Right lobe of liver (tissue), 6 donors: ENCODE data around the gene KIFC3. TPM values are rescaled to one million over a fixed set of nuclear protein-coding genes. Genes with fewer than 3 reads are reported as not detected.
"Not testable (repeated sequence)": the region's sequence is repeated elsewhere in the genome, so short reads cannot be mapped to it uniquely, and the experiment has no call there.

Experiments used
- ATAC-seq, 4 donors: fragments of 200-7000 bp; cut with Tn5 transposase; one replicate each; pipeline ENCODE4 v1.9.1; 2020; ENCODE audit warnings: mild to moderate bottlenecking in 4 of 4, moderate library complexity in 4 of 4
- DNase-seq, 3 donors: peaks; one replicate each; pipeline ENCODE4 v3.0.0-alpha.2; 2020
- H3K27ac ChIP-seq, 3 donors: fragments of 200-600 bp; one replicate each; pipeline ENCODE4 v1.8.0; 2022
- H3K27me3 ChIP-seq, 2 donors: fragments of 200-600 bp; one replicate each; pipeline ENCODE4 v1.8.0; 2022
- H3K36me3 ChIP-seq, 4 donors: fragments of 200-600 bp; sonication (generic) in 1 of 4; one replicate each; pipeline versions ENCODE4 v1.5.1 to v1.8.0; 2017 to 2022; ENCODE audit warnings: control low read depth in 1 of 4
- H3K4me1 ChIP-seq, 4 donors: fragments of 200-600 bp; sonication (generic) in 1 of 4; one replicate each; pipeline versions ENCODE4 v1.5.1 to v1.8.0; 2017 to 2022; ENCODE audit warnings: control low read depth in 1 of 4
- H3K4me3 ChIP-seq, 3 donors: fragments of 200-600 bp; one replicate each; pipeline ENCODE4 v1.8.0; 2022
- H3K9me3 ChIP-seq, 4 donors: fragments of 200-600 bp; sonication (generic) in 1 of 4; one replicate each; pipeline versions ENCODE4 v1.5.1 to v1.8.0; 2017 to 2022; ENCODE audit warnings: control low read depth in 1 of 4
- CTCF ChIP-seq, 4 donors: fragments of 200-600 bp in 3 of 4; fragments of 450-650 bp in 1 of 4; IDR thresholded peaks; one replicate each; pipeline versions ENCODE4 v1.5.1 to v1.8.0; 2016 to 2022; ENCODE audit warnings: antibody characterized with exemption in 4 of 4, mild to moderate bottlenecking in 2 of 4
- POLR2A ChIP-seq: fragments of 450-650 bp; IDR thresholded peaks from one replicate; pipeline ENCODE4 v1.6.1; 2017; ENCODE audit warnings: antibody characterized with exemption, mild to moderate bottlenecking
- WGBS: methylation state at CpG from one replicate; pipeline ENCODE4 v1.1.6; 2018; ENCODE audit warnings: low coverage, low lambda C conversion rate; ENCODE audit not compliant: insufficient coverage; ENCODE audit errors: missing lambda C conversion rate; 5-methylcytosine and 5-hydroxymethylcytosine counted together
- intact Hi-C, 2 donors: fragments of 100-400 bp; cut with DNase I; formaldehyde crosslinking; loops; one replicate each; pipeline versions ENCODE4 v1.11.2 to v1.14.1; 2022
- total RNA-seq, 6 experiments: library from RNA; depleted of rRNA in 2 of 6; stranded (reverse); fragments of >200 nt in 2 of 6; fragmentation: NEBNext Ultra II Directional in 3 of 6; extraction: Animal tissue kit (Norgen Biotek cat#: 25700) in 3 of 6; gene quantifications; one replicate each; pipeline versions ENCODE4 v1.1.0 to v1.2.4, GENCODE V29; 2016 to 2023
- donor health status: DM: no; HTN: yes; CAD: no.
- donor health status: DM: no; HTN: no; CAD: no.
- donor health status: DM: no; HTN: no; CAD: no.
- donor health status: DM: no; HTN: yes; CAD: no.
- donor health status: DM: no; HTN: yes; CAD: no.

Gene KIFC3
- total RNA-seq, 6 experiments from 2014 or later = 20.3 to 88.9 (median 46.4) TPM

- H3K4me1 ChIP-seq = peaks cover 0 to 19% (median 5%) of the 10 kb centered on the region in 4 donors
- H3K9me3 ChIP-seq = no peaks in the 10 kb centered on the region
- DNase-seq (no peak), ATAC-seq (peak; percentile 0 to 27 (median 2))
- H3K27me3 ChIP-seq = no peaks in the 10 kb centered on the region
- intact Hi-C loops = no loop called here
- 51% methylated on average over 18 of the region's 20 CpGs for WGBS
- TF ChIP-seq POLR2A (no peak), CTCF (IDR thresholded peaks at IDR 0.05) (no peak)
- peak overlapping the region; percentile 82 to 86 (median 83) for H3K27ac ChIP-seq
- peak overlapping the region; percentile 59 to 98 (median 80) for H3K4me3 ChIP-seq
- H3K36me3 ChIP-seq = no peaks in the 10 kb centered on the region
Observed at GRCh38 chr16:57734308-57734924, 67.9 kb downstream of the KIFC3 start.

DNA sequence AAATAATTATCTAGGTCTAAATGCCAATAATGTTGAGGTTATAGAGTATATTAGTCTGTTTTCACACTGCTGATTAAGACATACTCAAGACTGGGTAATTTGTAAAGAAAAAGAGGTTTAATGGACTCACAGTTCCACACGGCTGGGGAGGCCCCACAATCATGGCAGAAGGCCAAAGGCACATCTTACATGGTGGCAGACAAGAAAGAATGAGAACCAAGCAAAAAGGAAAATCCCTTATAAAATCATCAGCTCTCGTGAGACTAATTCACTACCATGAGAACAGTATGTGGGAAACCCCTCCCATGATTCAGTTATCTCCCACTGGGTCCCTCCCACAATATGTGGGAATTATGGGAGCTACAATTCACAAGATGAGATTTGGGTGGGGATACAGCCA lies 69.6 kb downstream of the KIFC3 start:
- intact Hi-C loops = no loop called here
- Histone ChIP-seq H3K27ac (no peak overlapping the region), H3K4me3 (no peak overlapping the region), H3K4me1 (peaks cover 0 to 19% (median 5%) of the 10 kb centered on the region in 4 donors), H3K36me3 (no peaks in the 10 kb centered on the region), H3K9me3 (no peaks in the 10 kb centered on the region), H3K27me3 (no peaks in the 10 kb centered on the region)
- TF ChIP-seq CTCF (IDR thresholded peaks at IDR 0.05) (no peak), POLR2A (no peak)
- ATAC-seq = no peak
- DNase-seq = no peak
- 80% methylated on average over 2 of the region's 2 CpGs for WGBS

GRCh38 chr16:57732037-57732436 lies 70.3 kb downstream of the KIFC3 start:
- Histone ChIP-seq H3K27me3 (no peaks in the 10 kb centered on the region), H3K9me3 (no peaks in the 10 kb centered on the region), H3K36me3 (no peaks in the 10 kb centered on the region), H3K4me3 (no peak overlapping the region), H3K27ac (no peak overlapping the region), H3K4me1 (peaks cover 0 to 17% (median 5%) of the 10 kb centered on the region in 4 donors)
- ATAC-seq (no peak), DNase-seq (no peak)
- intact Hi-C loops = no loop called here
- 50% methylated on average over 2 of the region's 2 CpGs for WGBS
- TF ChIP-seq POLR2A = no peak
- no peak for TF ChIP-seq CTCF (IDR thresholded peaks at IDR 0.05)

GRCh38 chr16:57730771-57731730 lies 71.2 kb downstream of the KIFC3 start:
- ATAC-seq (no peak), DNase-seq (no peak)
- Histone ChIP-seq H3K4me1 (peaks cover 0 to 7% (median 0%) of the 10 kb centered on the region in 4 donors), H3K36me3 (no peaks in the 10 kb centered on the region), H3K27ac (no peak overlapping the region), H3K27me3 (no peaks in the 10 kb centered on the region), H3K4me3 (no peak overlapping the region), H3K9me3 (no peaks in the 10 kb centered on the region)
- WGBS = 36% methylated on average over 4 of the region's 13 CpGs
- intact Hi-C loops = no loop called here
- TF ChIP-seq POLR2A = no peak
- TF ChIP-seq CTCF (IDR thresholded peaks at IDR 0.05) = no peak

DNA sequence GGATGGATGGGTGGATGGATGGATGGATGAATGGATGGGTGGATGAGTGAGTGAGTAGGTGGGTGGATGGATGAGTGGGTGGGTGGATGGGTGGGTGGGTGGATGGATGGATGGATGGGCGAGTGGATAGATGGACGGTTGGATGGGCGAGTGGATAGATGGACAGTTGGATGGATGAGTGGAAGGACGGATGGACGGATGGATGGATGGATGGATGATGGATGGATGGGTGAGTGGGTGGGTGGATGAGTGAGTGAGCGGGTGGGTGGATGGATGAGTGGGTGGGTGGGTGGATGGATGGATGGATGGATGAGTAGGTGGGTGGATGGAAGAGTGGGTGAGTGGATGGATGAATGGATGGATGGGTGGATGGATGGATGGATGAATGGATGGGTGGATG lies 72.4 kb downstream of the KIFC3 start:
- not testable (repeated sequence) for H3K9me3 ChIP-seq, H3K4me3 ChIP-seq, H3K4me1 ChIP-seq, ATAC-seq, DNase-seq, H3K27me3 ChIP-seq, H3K36me3 ChIP-seq, H3K27ac ChIP-seq
- intact Hi-C loops = loop anchor here in 1 of 2 donors (5.0 kb wide), 1 partner anchor 78 kb away; no protein-coding TSS in a partner anchor
- 78% methylated on average over 6 of the region's 6 CpGs for WGBS
